Thyroid gland (tissue), 4 donors: ENCODE data around the gene C5orf47. TPM values are rescaled to one million over a fixed set of nuclear protein-coding genes. Genes with fewer than 3 reads are reported as not detected.

Experiments
- DNase-seq, 2 donors: peaks; one replicate each; pipeline ENCODE4 v3.0.0-alpha.2; 2019
- H3K27ac ChIP-seq, 3 donors: fragments of 200-600 bp; sonication (generic); 1 replicate in 2 of 3; 2 replicates in 1 of 3; pipeline ENCODE4 v1.5.1; 2016 to 2019; ENCODE audit warnings: mild to moderate bottlenecking in 1 of 3, moderate library complexity in 1 of 3
- H3K27me3 ChIP-seq: fragments of 200-600 bp; sonication (generic); one replicate; pipeline ENCODE4 v1.5.1; 2019
- H3K36me3 ChIP-seq, 2 donors: fragments of 200-600 bp; sonication (generic); one replicate each; pipeline ENCODE4 v1.5.1; 2016 to 2019
- H3K4me1 ChIP-seq, 2 donors: fragments of 200-600 bp; sonication (generic); one replicate each; pipeline ENCODE4 v1.5.1; 2017 to 2019
- H3K4me3 ChIP-seq, 3 donors: fragments of 200-600 bp; sonication (generic); replicated peaks in 1 of 3; 1 replicate in 2 of 3; 2 replicates in 1 of 3; pipeline ENCODE4 v1.5.1; 2016; ENCODE audit warnings: mild to moderate bottlenecking in 1 of 3
- H3K9me3 ChIP-seq: fragments of 200-600 bp; sonication (generic); one replicate; pipeline ENCODE4 v1.5.1; 2017
- POLR2A ChIP-seq, 2 donors: fragments of 450-650 bp; IDR thresholded peaks; one replicate each; pipeline ENCODE4 v1.6.1; 2017; ENCODE audit warnings: antibody characterized with exemption in 2 of 2, mild to moderate bottlenecking in 2 of 2, moderate library complexity in 1 of 2
- WGBS, 2 donors: methylation state at CpG; one replicate each; pipeline ENCODE4 v1.1.5; 2017; 5-methylcytosine and 5-hydroxymethylcytosine counted together
- intact Hi-C: fragments of 100-400 bp; cut with DNase I; formaldehyde crosslinking; loops from one replicate; pipeline ENCODE4 v1.15.1; 2023
- total RNA-seq, 4 donors: library from RNA; depleted of rRNA; stranded (reverse); fragments of >200 nt; gene quantifications; one replicate each; pipeline ENCODE4 v1.2.3, GENCODE V29; 2016
- TF ChIP-seq, protein P1 (sequence below), 6 experiments: fragments of 200-600 bp in 3 of 6; fragments of 450-650 bp in 3 of 6; sonication (generic) in 3 of 6; IDR thresholded peaks; one replicate each; pipeline ENCODE4 v1.5.1; 2016 to 2019; ENCODE audit warnings: antibody characterized with exemption in 6 of 6, mild to moderate bottlenecking in 2 of 6, inconsistent platforms in 1 of 6, moderate library complexity in 1 of 6

The C5orf47 gene
- total RNA-seq, 4 donors from 2014 or later, result 0.13 to 0.22 TPM; not detected in 2

GRCh38 chr5:173963182-173963838 lies 25.7 kb upstream of the C5orf47 start:
- intact Hi-C loops, result no loop called here
- H3K4me1 ChIP-seq, result peaks cover 40 to 44% of the 10 kb centered on the region in 2 donors
- H3K27me3 ChIP-seq, result no peaks in the 10 kb centered on the region
- H3K27ac ChIP-seq, result peak overlapping the region; percentile 58 to 97 (median 86)
- no peak overlapping the region for H3K4me3 ChIP-seq
- 61 to 67% methylated on average over 10 of the region's 10 CpGs for WGBS, 2 donors
- no peaks in the 10 kb centered on the region for H3K9me3 ChIP-seq
- no peaks in the 10 kb centered on the region for H3K36me3 ChIP-seq
- DNase-seq, result no peak
- TF ChIP-seq, protein P1, sequence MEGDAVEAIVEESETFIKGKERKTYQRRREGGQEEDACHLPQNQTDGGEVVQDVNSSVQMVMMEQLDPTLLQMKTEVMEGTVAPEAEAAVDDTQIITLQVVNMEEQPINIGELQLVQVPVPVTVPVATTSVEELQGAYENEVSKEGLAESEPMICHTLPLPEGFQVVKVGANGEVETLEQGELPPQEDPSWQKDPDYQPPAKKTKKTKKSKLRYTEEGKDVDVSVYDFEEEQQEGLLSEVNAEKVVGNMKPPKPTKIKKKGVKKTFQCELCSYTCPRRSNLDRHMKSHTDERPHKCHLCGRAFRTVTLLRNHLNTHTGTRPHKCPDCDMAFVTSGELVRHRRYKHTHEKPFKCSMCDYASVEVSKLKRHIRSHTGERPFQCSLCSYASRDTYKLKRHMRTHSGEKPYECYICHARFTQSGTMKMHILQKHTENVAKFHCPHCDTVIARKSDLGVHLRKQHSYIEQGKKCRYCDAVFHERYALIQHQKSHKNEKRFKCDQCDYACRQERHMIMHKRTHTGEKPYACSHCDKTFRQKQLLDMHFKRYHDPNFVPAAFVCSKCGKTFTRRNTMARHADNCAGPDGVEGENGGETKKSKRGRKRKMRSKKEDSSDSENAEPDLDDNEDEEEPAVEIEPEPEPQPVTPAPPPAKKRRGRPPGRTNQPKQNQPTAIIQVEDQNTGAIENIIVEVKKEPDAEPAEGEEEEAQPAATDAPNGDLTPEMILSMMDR (IDR thresholded peaks at IDR 0.05), result no peak
- TF ChIP-seq POLR2A (IDR thresholded peaks at IDR 0.05), result no peak

DNA sequence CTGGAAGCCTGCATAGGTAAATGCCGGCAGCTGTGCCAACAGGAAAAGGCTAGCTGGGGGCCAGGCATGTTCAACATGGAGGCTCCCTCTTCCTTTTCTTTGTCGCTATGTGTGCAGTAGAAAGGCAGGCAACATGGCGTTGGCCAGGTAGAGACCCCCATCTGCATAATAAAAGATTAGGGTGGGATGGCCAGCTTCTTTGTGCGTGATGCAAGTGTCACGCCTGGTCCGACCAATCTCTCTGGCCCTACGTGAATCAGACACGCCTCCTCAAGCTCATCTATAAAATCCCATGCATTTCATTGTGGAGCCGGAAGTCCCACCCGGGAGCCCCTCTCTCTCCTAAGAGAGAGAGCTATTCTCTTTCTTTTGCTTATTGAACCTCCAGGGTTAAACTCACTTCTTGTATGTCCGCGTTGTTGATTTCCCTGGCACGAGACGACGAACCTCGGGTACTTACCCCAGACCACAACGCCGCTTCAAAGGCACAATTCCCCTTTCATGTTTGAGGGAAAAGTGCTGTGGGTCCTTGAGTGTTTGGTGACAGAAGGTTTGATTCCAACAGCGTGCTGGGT lies 25.0 kb upstream of the C5orf47 start:
- H3K9me3 ChIP-seq, result no peaks in the 10 kb centered on the region
- peaks cover 35 to 43% of the 10 kb centered on the region in 2 donors for H3K4me1 ChIP-seq
- 48 to 55% methylated on average over 19 of the region's 19 CpGs for WGBS, 2 donors
- TF ChIP-seq POLR2A (IDR thresholded peaks at IDR 0.05), result peak in 1 of 2 donors; percentile 32
- TF ChIP-seq, protein P1 (IDR thresholded peaks at IDR 0.05), result no peak
- no peaks in the 10 kb centered on the region for H3K27me3 ChIP-seq
- H3K36me3 ChIP-seq, result no peaks in the 10 kb centered on the region
- no peak overlapping the region for H3K4me3 ChIP-seq
- no peak for DNase-seq
- peak overlapping the region; percentile 58 to 97 (median 86) for H3K27ac ChIP-seq
- intact Hi-C loops, result no loop called here

GRCh38 chr5:173964506-173964905 lies 24.5 kb upstream of the C5orf47 start:
- no peak overlapping the region for H3K27ac ChIP-seq
- intact Hi-C loops, result no loop called here
- WGBS, 2 donors, result 83 to 93% methylated on average over 1 of the region's 1 CpG
- peaks cover 34 to 44% of the 10 kb centered on the region in 2 donors for H3K4me1 ChIP-seq
- TF ChIP-seq, protein P1 (IDR thresholded peaks at IDR 0.05), result no peak
- TF ChIP-seq POLR2A (IDR thresholded peaks at IDR 0.05), result no peak
- no peaks in the 10 kb centered on the region for H3K27me3 ChIP-seq
- H3K4me3 ChIP-seq, result no peak overlapping the region
- DNase-seq, result no peak
- H3K9me3 ChIP-seq, result no peaks in the 10 kb centered on the region
- H3K36me3 ChIP-seq, result no peaks in the 10 kb centered on the region

DNA sequence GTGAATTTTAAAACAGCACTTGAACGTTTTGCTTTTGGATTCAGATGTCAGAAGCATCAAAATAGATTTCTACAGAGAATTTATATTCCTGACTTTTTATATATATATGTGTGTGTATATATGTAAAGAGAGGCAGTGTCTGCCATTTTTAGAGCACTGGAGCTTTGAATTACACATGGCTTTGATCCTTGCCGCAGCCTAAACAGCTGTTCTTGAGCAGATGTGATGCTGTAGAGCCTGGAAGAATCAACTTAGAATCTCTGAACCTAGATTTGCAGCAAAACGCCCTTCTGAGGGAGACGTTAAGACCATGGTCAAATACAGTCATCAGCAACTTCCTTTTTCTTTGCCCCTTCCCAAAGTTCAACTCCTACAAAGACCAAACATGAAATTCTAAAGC lies 21.7 kb upstream of the C5orf47 start:
- TF ChIP-seq, protein P1 (IDR thresholded peaks at IDR 0.05), result no peak
- TF ChIP-seq POLR2A (IDR thresholded peaks at IDR 0.05), result no peak
- Histone ChIP-seq H3K36me3 (no peaks in the 10 kb centered on the region), H3K9me3 (no peaks in the 10 kb centered on the region), H3K27ac (no peak overlapping the region), H3K4me3 (no peak overlapping the region), H3K4me1 (peaks cover 21 to 30% of the 10 kb centered on the region in 2 donors), H3K27me3 (no peaks in the 10 kb centered on the region)
- intact Hi-C loops, result no loop called here
- WGBS, 2 donors, result 69 to 73% methylated on average over 4 of the region's 4 CpGs
- DNase-seq, result no peak

DNA sequence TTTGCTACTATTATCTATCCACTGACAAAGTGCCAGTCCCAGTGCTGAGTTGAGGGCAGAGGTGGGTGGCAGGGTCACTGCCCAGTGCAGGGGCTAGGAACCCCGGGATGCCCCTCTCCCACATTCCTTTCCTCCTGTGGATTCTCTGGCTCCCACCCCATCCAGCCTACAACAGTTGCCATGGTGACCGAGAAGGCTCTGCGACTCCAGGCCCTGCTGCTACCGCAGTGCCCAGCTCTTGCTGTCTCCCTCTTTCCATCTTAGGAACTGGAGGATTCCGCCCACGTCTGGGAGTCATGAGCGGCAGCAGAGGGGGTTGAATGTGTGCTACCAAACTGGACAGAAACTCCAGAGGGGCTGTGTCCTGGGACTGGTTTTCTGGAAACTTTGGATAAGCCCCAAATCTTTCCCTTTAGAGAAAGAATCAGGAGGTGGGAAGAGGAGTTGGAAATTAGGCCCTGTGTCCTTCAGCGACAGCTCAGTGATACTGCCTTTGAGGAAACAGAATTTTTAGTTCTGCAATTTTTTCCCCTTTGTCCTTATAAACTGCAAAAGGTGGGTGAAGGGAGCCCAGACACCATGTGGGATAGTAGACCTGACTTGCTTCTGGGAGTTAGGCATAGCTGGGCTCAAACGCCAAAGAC lies 20.7 kb upstream of the C5orf47 start:
- 74 to 75% methylated on average over 9 of the region's 9 CpGs for WGBS, 2 donors
- Histone ChIP-seq H3K9me3 (no peaks in the 10 kb centered on the region), H3K36me3 (no peaks in the 10 kb centered on the region), H3K4me3 (no peak overlapping the region), H3K27ac (peak overlapping the region in 2 of 3 donors; percentile 54 to 83), H3K27me3 (no peaks in the 10 kb centered on the region), H3K4me1 (peaks cover 16 to 26% of the 10 kb centered on the region in 2 donors)
- intact Hi-C loops, result no loop called here
- no peak for TF ChIP-seq POLR2A (IDR thresholded peaks at IDR 0.05)
- TF ChIP-seq, protein P1 (IDR thresholded peaks at IDR 0.05), result no peak
- DNase-seq, result no peak
